HEK293 (cell line): ENCODE results near the gene WDR36.
A peak's percentile ranks its signal among the peaks of the same experiment; 100 is the strongest.

Source experiments
- CTCF ChIA-PET: fragments of 350-600 bp; formaldehyde crosslinking; extraction: SDS; loops from one replicate; lab custom pipeline; 2021; ENCODE audit warnings: antibody characterized with exemption; lab: Yijun Ruan, JAX
- POLR2A ChIA-PET: fragments of 300-600 bp; formaldehyde crosslinking; extraction: SDS; loops from one replicate; lab custom pipeline; 2020; ENCODE audit warnings: antibody characterized with exemption, inconsistent platforms; lab: Yijun Ruan, JAX
- H3K27ac ChIP-seq: fragments of 200-500 bp; sonication (Bioruptor generic); 2 replicates; pipeline ENCODE4 v1.5.1; 2014; ENCODE audit warnings: low read depth, low read length, control low read depth, inconsistent platforms; ENCODE audit errors: extremely low read depth
- H3K36me3 ChIP-seq, 2 experiments: fragments of 200-500 bp in 1 of 2; sonication (Bioruptor generic) in 1 of 2; 1 replicate in 1 of 2; 2 replicates in 1 of 2; pipeline ENCODE4 v1.5.1; 2014 to 2017; ENCODE audit warnings: inconsistent platforms in 2 of 2, low read length in 2 of 2; ENCODE audit not compliant: control insufficient read depth in 2 of 2, insufficient read depth in 1 of 2
- H3K4me1 ChIP-seq: fragments of 200-500 bp; sonication (Bioruptor generic); 2 replicates; pipeline ENCODE4 v1.5.1; 2014; ENCODE audit warnings: mild to moderate bottlenecking, low read length, inconsistent platforms; ENCODE audit not compliant: control insufficient read depth, insufficient read depth
- H3K4me3 ChIP-seq: 2 replicates; pipeline ENCODE4 v1.5.1; 2011; ENCODE audit warnings: low read depth, mild to moderate bottlenecking, control low read depth, low read length, moderate library complexity
- H3K9me3 ChIP-seq: fragments of 200-500 bp; sonication (Bioruptor generic); 2 replicates; pipeline ENCODE4 v1.5.1; 2014; ENCODE audit warnings: low read depth, low read length, inconsistent platforms; ENCODE audit not compliant: control insufficient read depth, insufficient read depth
- MZF1 ChIP-seq: fragments of 450-650 bp; formaldehyde crosslinking; IDR thresholded peaks from 2 replicates; pipeline ENCODE4 v1.5.1; 2017; ENCODE audit warnings: missing biosample characterization, missing genetic modification characterization, borderline replicate concordance
- PRDM10 ChIP-seq: fragments of 450-650 bp; formaldehyde crosslinking; IDR thresholded peaks from 2 replicates; pipeline ENCODE4 v1.5.1; 2016; ENCODE audit warnings: missing biosample characterization, missing genetic modification characterization
- WT1 ChIP-seq: fragments of 450-650 bp; formaldehyde crosslinking; IDR thresholded peaks from 2 replicates; pipeline ENCODE4 v1.5.1; 2016; ENCODE audit warnings: missing biosample characterization, missing genetic modification characterization
- ZBTB10 ChIP-seq: fragments of 450-650 bp; formaldehyde crosslinking; IDR thresholded peaks from 2 replicates; pipeline ENCODE4 v1.5.1; 2016; ENCODE audit warnings: missing biosample characterization, missing genetic modification characterization
- ZBTB49 ChIP-seq: fragments of 450-650 bp; formaldehyde crosslinking; IDR thresholded peaks from 2 replicates; pipeline ENCODE4 v1.5.1; 2016; ENCODE audit warnings: missing biosample characterization, missing genetic modification characterization, low read depth
- ZBTB8A ChIP-seq: fragments of 450-650 bp; formaldehyde crosslinking; IDR thresholded peaks from 2 replicates; pipeline ENCODE4 v1.5.1; 2016; ENCODE audit warnings: missing biosample characterization, missing genetic modification characterization
- ZNF10 ChIP-seq: fragments of 450-650 bp; formaldehyde crosslinking; IDR thresholded peaks from 2 replicates; pipeline ENCODE4 v1.5.1; 2017; ENCODE audit warnings: missing biosample characterization, missing genetic modification characterization
- ZNF121 ChIP-seq: fragments of 450-650 bp; formaldehyde crosslinking; IDR thresholded peaks from 2 replicates; pipeline ENCODE4 v1.5.1; 2016; ENCODE audit warnings: missing biosample characterization, missing genetic modification characterization
- ZNF16 ChIP-seq: fragments of 450-650 bp; formaldehyde crosslinking; IDR thresholded peaks from 2 replicates; pipeline ENCODE4 v1.5.1; 2016; ENCODE audit warnings: low read depth, missing biosample characterization, missing genetic modification characterization
- ZNF555 ChIP-seq: fragments of 450-650 bp; formaldehyde crosslinking; conservative IDR thresholded peaks from 2 replicates; pipeline ENCODE4 v1.5.1; 2017; ENCODE audit warnings: missing biosample characterization, mild to moderate bottlenecking, missing genetic modification characterization, inconsistent platforms
- ZNF561 ChIP-seq: fragments of 450-650 bp; IDR thresholded peaks from 2 replicates; pipeline ENCODE4 v1.5.1; 2018; ENCODE audit warnings: missing biosample characterization, missing genetic modification characterization, borderline replicate concordance
- ZNF626 ChIP-seq: fragments of 450-650 bp; sonication (Bioruptor Pico); formaldehyde crosslinking; IDR thresholded peaks from 2 replicates; pipeline ENCODE4 v1.5.1; 2018; ENCODE audit warnings: missing biosample characterization, missing genetic modification characterization, inconsistent platforms
- ZNF701 ChIP-seq: fragments of 450-650 bp; formaldehyde crosslinking; IDR thresholded peaks from 2 replicates; pipeline ENCODE4 v1.5.1; 2016; ENCODE audit warnings: missing biosample characterization, missing genetic modification characterization
- ZNF843 ChIP-seq: fragments of 450-650 bp; formaldehyde crosslinking; IDR thresholded peaks from 2 replicates; pipeline ENCODE4 v1.5.1; 2016; ENCODE audit warnings: missing biosample characterization, missing genetic modification characterization
- ZSCAN23 ChIP-seq: fragments of 450-650 bp; formaldehyde crosslinking; IDR thresholded peaks from 2 replicates; pipeline ENCODE4 v1.5.1; 2016; ENCODE audit warnings: missing biosample characterization, missing genetic modification characterization
- ZXDB ChIP-seq: fragments of 450-650 bp; formaldehyde crosslinking; IDR thresholded peaks from 2 replicates; pipeline ENCODE4 v1.5.1; 2016; ENCODE audit warnings: missing biosample characterization, missing genetic modification characterization
- TF ChIP-seq, protein P1 (sequence below): fragments of 450-650 bp; formaldehyde crosslinking; IDR thresholded peaks from 2 replicates; pipeline ENCODE4 v1.5.1; 2016; ENCODE audit warnings: missing biosample characterization, missing genetic modification characterization
- TF ChIP-seq, protein P2 (sequence below): fragments of 450-650 bp; formaldehyde crosslinking; IDR thresholded peaks from 2 replicates; pipeline ENCODE4 v1.5.1; 2016; ENCODE audit warnings: missing biosample characterization, missing genetic modification characterization
- TF ChIP-seq, protein P3 (sequence below): fragments of 450-650 bp; formaldehyde crosslinking; IDR thresholded peaks from 2 replicates; pipeline ENCODE4 v1.5.1; 2017; ENCODE audit warnings: missing biosample characterization, missing genetic modification characterization
- TF ChIP-seq, protein P4 (sequence below): fragments of 450-650 bp; formaldehyde crosslinking; optimal IDR thresholded peaks from 2 replicates; pipeline ENCODE3; 2016; ENCODE audit warnings: missing biosample characterization, mild to moderate bottlenecking, missing genetic modification characterization

The WDR36 gene

DNA sequence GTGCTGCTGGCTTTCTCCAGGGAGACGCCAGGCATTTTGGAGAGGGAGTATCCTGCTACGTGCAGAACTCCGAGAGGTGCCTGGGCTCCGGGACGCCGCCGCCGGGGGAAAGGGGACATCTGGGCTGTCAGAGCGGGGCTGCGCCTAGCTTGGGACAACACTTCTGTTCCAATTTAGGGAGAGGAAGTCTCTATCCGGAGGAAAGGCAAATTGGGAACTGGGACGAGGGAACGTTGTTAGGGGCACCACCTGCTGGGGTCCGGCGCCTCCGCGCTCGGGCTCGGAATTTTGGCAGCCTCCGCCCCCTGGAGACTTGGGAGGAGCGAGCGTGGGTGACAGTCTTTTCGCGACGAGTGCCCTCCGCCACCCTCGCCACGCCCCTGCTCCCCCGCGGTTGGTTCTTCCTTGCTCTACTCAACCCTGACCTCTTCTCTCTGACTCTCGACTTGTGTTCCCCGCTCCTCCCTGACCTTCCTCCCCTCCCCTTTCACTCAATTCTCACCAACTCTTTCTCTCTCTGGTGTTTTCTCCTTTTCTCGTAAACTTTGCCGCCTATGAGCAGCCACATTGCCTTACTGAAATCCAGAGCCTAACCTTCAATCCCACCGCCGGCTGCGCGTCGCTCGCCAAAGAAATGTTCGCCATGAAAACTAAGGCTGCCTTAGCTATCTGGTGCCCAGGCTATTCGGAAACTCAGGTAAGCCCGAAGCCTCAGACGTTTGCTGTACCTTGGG lies 19.0 kb upstream of the WDR36 start (continued):
- TF ChIP-seq PRDM10 (tag by site-specific recombination) (peak; percentile 99), ZNF10 (no peak), ZNF561 (tag by site-specific recombination) (peak; percentile 36; the same call in 1 of the 2 replicates), ZNF701 (tag by site-specific recombination) (no peak), ZBTB8A (tag by site-specific recombination) (peak; percentile 53; the same call in 1 of the 2 replicates), ZSCAN23 (tag by site-specific recombination) (no peak), ZXDB (peak; percentile 74), ZNF555 (tag by site-specific recombination) (no peak), ZNF843 (peak; percentile 75), WT1 (peak; percentile 38; the same call in 1 of the 2 replicates), ZNF121 (tag by site-specific recombination) (no peak), MZF1 (tag by site-specific recombination) (peak; percentile 90)
- TF ChIP-seq, protein P1, sequence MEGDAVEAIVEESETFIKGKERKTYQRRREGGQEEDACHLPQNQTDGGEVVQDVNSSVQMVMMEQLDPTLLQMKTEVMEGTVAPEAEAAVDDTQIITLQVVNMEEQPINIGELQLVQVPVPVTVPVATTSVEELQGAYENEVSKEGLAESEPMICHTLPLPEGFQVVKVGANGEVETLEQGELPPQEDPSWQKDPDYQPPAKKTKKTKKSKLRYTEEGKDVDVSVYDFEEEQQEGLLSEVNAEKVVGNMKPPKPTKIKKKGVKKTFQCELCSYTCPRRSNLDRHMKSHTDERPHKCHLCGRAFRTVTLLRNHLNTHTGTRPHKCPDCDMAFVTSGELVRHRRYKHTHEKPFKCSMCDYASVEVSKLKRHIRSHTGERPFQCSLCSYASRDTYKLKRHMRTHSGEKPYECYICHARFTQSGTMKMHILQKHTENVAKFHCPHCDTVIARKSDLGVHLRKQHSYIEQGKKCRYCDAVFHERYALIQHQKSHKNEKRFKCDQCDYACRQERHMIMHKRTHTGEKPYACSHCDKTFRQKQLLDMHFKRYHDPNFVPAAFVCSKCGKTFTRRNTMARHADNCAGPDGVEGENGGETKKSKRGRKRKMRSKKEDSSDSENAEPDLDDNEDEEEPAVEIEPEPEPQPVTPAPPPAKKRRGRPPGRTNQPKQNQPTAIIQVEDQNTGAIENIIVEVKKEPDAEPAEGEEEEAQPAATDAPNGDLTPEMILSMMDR (tag by site-specific recombination) = peak; percentile 80; the same call in 1 of the 2 replicates
- TF ChIP-seq, protein P2, sequence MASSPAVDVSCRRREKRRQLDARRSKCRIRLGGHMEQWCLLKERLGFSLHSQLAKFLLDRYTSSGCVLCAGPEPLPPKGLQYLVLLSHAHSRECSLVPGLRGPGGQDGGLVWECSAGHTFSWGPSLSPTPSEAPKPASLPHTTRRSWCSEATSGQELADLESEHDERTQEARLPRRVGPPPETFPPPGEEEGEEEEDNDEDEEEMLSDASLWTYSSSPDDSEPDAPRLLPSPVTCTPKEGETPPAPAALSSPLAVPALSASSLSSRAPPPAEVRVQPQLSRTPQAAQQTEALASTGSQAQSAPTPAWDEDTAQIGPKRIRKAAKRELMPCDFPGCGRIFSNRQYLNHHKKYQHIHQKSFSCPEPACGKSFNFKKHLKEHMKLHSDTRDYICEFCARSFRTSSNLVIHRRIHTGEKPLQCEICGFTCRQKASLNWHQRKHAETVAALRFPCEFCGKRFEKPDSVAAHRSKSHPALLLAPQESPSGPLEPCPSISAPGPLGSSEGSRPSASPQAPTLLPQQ (tag by site-specific recombination) = peak; percentile 35; the same call in 1 of the 2 replicates
- TF ChIP-seq, protein P3, sequence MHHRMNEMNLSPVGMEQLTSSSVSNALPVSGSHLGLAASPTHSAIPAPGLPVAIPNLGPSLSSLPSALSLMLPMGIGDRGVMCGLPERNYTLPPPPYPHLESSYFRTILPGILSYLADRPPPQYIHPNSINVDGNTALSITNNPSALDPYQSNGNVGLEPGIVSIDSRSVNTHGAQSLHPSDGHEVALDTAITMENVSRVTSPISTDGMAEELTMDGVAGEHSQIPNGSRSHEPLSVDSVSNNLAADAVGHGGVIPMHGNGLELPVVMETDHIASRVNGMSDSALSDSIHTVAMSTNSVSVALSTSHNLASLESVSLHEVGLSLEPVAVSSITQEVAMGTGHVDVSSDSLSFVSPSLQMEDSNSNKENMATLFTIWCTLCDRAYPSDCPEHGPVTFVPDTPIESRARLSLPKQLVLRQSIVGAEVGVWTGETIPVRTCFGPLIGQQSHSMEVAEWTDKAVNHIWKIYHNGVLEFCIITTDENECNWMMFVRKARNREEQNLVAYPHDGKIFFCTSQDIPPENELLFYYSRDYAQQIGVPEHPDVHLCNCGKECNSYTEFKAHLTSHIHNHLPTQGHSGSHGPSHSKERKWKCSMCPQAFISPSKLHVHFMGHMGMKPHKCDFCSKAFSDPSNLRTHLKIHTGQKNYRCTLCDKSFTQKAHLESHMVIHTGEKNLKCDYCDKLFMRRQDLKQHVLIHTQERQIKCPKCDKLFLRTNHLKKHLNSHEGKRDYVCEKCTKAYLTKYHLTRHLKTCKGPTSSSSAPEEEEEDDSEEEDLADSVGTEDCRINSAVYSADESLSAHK = 0 out of 2 replicates have a peak, but pooled peaks have one; percentile 9

DNA sequence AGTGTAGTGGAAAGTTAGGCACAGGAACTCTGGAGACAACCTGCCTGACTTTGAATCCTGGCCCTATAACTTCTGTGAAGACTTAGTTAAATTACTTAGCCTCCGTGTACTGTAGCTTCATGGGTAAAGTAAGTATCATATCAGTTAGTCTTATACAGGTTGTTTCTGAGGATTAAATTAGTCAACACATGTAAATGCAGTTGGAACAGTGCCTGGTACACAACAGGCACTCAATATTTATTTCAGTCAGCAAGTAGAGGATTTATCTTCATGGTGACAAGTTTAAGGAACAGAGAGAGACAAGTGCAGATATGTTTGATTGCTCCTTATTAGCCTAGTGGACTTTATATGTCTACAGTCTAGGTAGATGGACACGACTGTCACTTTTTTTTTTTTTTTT lies 17.9 kb upstream of the WDR36 start:
- H3K36me3 ChIP-seq = no peaks in the 10 kb centered on the region
- no peaks in the 10 kb centered on the region for H3K4me1 ChIP-seq
- no peak overlapping the region for H3K27ac ChIP-seq
- ChIA-PET POLR2A (interaction anchor here (1.3 kb wide), 1 partner anchor 18 kb away, joined by 5 read pairs; the partner anchor contains the start of gene WDR36), CTCF (interaction anchor here (1.5 kb wide), 1 partner anchor 317 kb away, joined by 3 read pairs; no protein-coding TSS in a partner anchor)
- H3K4me3 ChIP-seq = peak overlapping the region; percentile 47
- no peaks in the 10 kb centered on the region for H3K9me3 ChIP-seq
- no peak for TF ChIP-seq ZBTB49 (tag by site-specific recombination)
- no peak for TF ChIP-seq ZBTB10 (tag by site-specific recombination)
- TF ChIP-seq, protein P4, sequence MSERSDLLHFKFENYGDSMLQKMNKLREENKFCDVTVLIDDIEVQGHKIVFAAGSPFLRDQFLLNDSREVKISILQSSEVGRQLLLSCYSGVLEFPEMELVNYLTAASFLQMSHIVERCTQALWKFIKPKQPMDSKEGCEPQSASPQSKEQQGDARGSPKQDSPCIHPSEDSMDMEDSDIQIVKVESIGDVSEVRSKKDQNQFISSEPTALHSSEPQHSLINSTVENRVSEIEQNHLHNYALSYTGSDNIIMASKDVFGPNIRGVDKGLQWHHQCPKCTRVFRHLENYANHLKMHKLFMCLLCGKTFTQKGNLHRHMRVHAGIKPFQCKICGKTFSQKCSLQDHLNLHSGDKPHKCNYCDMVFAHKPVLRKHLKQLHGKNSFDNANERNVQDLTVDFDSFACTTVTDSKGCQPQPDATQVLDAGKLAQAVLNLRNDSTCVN = no peak
- TF ChIP-seq ZNF16 (tag by site-specific recombination) = no peak
- no peak for TF ChIP-seq ZNF626 (tag by site-specific recombination)
